Endothelial cell of umbilical vein (primary cell): ENCODE data around the gene PLXNA4. TPM values are rescaled to one million over a fixed set of nuclear protein-coding genes. Genes with fewer than 3 reads are reported as not detected.

Experiments
- BruUV-seq: library from RNA; stranded (reverse); fragments of 400-500 nt; replicated peaks from 2 replicates; lab custom pipeline; 2021; lab: Mats Ljungman, UMichigan
- CTCF ChIA-PET: fragments of 300-600, 350-600 bp; sonication (Branson Sonifier 250); formaldehyde crosslinking; loops from one replicate; lab custom pipeline; 2021; ENCODE audit warnings: antibody characterized with exemption, inconsistent platforms; lab: Charles Lee
- POLR2A ChIA-PET: fragments of 300-600, 350-600 bp; sonication (Branson Sonifier 250); formaldehyde crosslinking; loops from one replicate; lab custom pipeline; 2021; ENCODE audit warnings: antibody characterized with exemption, inconsistent platforms; lab: Charles Lee
- DNase-seq: peaks from one replicate; pipeline ENCODE4 v3.0.0-alpha.2; 2011; ENCODE audit warnings: low read depth, low spot score
- FAIRE-seq: peaks from 2 replicates; lab custom pipeline; 2011; peaks lifted over from hg19 to GRCh38; lab: Jason Lieb, UNC
- H2AFZ ChIP-seq: 2 replicates; pipeline ENCODE4 v1.6.0; 2012; ENCODE audit warnings: low read depth, low read length, control low read depth, inconsistent platforms
- H3K27ac ChIP-seq: 2 replicates; pipeline ENCODE4 v1.5.1; 2011; ENCODE audit warnings: low read depth, mild to moderate bottlenecking, control low read depth, low read length, moderate library complexity; ENCODE audit not compliant: insufficient read depth
- H3K27me3 ChIP-seq, 2 experiments: 2 replicates each; pipeline versions ENCODE4 v1.6.0 to v1.6.1; 2011; ENCODE audit warnings: low read length in 2 of 2, mixed read lengths in 1 of 2; ENCODE audit not compliant: control insufficient read depth in 2 of 2, insufficient read depth in 2 of 2
- H3K36me3 ChIP-seq, 2 experiments: 2 replicates in 1 of 2; 3 replicates in 1 of 2; pipeline ENCODE4 v1.5.1; 2011; ENCODE audit warnings: low read length in 2 of 2, mild to moderate bottlenecking in 1 of 2, moderate library complexity in 1 of 2; ENCODE audit not compliant: control insufficient read depth in 2 of 2, insufficient read depth in 2 of 2; ENCODE audit errors: extremely low read depth in 1 of 2
- H3K4me1 ChIP-seq: 3 replicates; pipeline ENCODE4 v1.5.1; 2011; ENCODE audit warnings: mild to moderate bottlenecking, low read length; ENCODE audit not compliant: control insufficient read depth, insufficient read depth; ENCODE audit errors: extremely low read depth
- H3K4me2 ChIP-seq: 2 replicates; pipeline ENCODE4 v1.6.1; 2011; ENCODE audit warnings: low read length, control low read depth, mixed read lengths; ENCODE audit not compliant: insufficient read depth
- H3K4me3 ChIP-seq, 3 experiments: fragments of 200-600 bp in 1 of 3; sonication (generic), shearing (Covaris generic) in 1 of 3; replicated peaks in 1 of 3; 2 replicates each; pipeline ENCODE4 v1.5.1; 2011 to 2016; ENCODE audit warnings: control low read depth in 3 of 3, low read length in 3 of 3, mild to moderate bottlenecking in 2 of 3, inconsistent platforms in 1 of 3, low read depth in 1 of 3, moderate library complexity in 1 of 3; ENCODE audit not compliant: insufficient read depth in 1 of 3
- H3K79me2 ChIP-seq: 2 replicates; pipeline ENCODE4 v1.6.0; 2012; ENCODE audit warnings: low read length, inconsistent platforms; ENCODE audit not compliant: control insufficient read depth, insufficient read depth
- H3K9ac ChIP-seq: replicated peaks from 2 replicates; pipeline ENCODE3; 2011; ENCODE audit warnings: low read length, control low read depth; ENCODE audit not compliant: insufficient read depth; ENCODE audit errors: extremely low read depth
- H3K9me1 ChIP-seq: replicated peaks from 3 replicates; pipeline ENCODE4 v1.6.0; 2011; ENCODE audit warnings: mild to moderate bottlenecking, low read length; ENCODE audit not compliant: control insufficient read depth, insufficient read depth; ENCODE audit errors: extremely low read depth
- H3K9me3 ChIP-seq: replicated peaks from 2 replicates; pipeline ENCODE4 v1.5.1; 2012; ENCODE audit warnings: low read length, inconsistent platforms; ENCODE audit not compliant: control insufficient read depth, insufficient read depth
- H4K20me1 ChIP-seq: replicated peaks from 2 replicates; pipeline ENCODE3; 2011; ENCODE audit warnings: mild to moderate bottlenecking, low read length; ENCODE audit not compliant: control insufficient read depth, insufficient read depth; ENCODE audit errors: extremely low read depth
- CTCF ChIP-seq, 2 donors: IDR thresholded peaks; 1 replicate in 1 of 2; 2 replicates in 1 of 2; pipeline ENCODE4 v1.5.1; 2011; ENCODE audit warnings: low read length in 2 of 2, mild to moderate bottlenecking in 2 of 2, moderate library complexity in 2 of 2, control low read depth in 1 of 2, inconsistent platforms in 1 of 2, low read depth in 1 of 2; ENCODE audit not compliant: insufficient read depth in 1 of 2; ENCODE audit errors: extremely low read depth in 1 of 2
- EZH2 ChIP-seq: IDR thresholded peaks from 2 replicates; pipeline ENCODE4 v1.6.1; 2012; ENCODE audit warnings: borderline replicate concordance, low read depth, mild to moderate bottlenecking, moderate library complexity, low read length, inconsistent platforms; ENCODE audit not compliant: severe bottlenecking
- FOS ChIP-seq: IDR thresholded peaks from 2 replicates; pipeline ENCODE4 v1.6.1; 2011; ENCODE audit warnings: mild to moderate bottlenecking, low read length, moderate library complexity, borderline replicate concordance; ENCODE audit not compliant: insufficient read depth
- GATA2 ChIP-seq: IDR thresholded peaks from 2 replicates; pipeline ENCODE4 v1.7.0; 2011; ENCODE audit warnings: low read depth, mild to moderate bottlenecking, moderate library complexity, mixed read lengths, low read length; ENCODE audit not compliant: insufficient read length, insufficient read depth
- MAX ChIP-seq: IDR thresholded peaks from 2 replicates; pipeline ENCODE4 v1.6.1; 2011; ENCODE audit not compliant: insufficient read depth, insufficient read length
- POLR2AphosphoS5 ChIP-seq: IDR thresholded peaks from 2 replicates; pipeline ENCODE4 v1.6.1; 2012; ENCODE audit warnings: low read depth, mild to moderate bottlenecking, control low read depth, low read length, moderate library complexity; ENCODE audit not compliant: insufficient read depth
- dilution Hi-C: fragments of 300-500 bp; cut with MboI; formaldehyde crosslinking; loops from one replicate; pipeline ENCODE4 v1.15.0; 2019; ENCODE audit warnings: low sequenced_read_pairs; ENCODE audit not compliant: extremely low pct_ligation_motif_present
- intact Hi-C: fragments of 100-400 bp; cut with micrococcal nuclease; formaldehyde crosslinking; loops from one replicate; pipeline ENCODE4 v1.10.0; 2022
- polyA plus RNA-seq, 4 experiments: library from polyadenylated mRNA; depleted of rRNA in 3 of 4; stranded (reverse) in 3 of 4; unstranded in 1 of 4; fragments of >200 nt; gene quantifications; 2 replicates each; pipeline versions ENCODE4 v1.2.1 to v1.2.3, GENCODE V29; 2011 to 2012; ENCODE audit warnings: missing spikeins in 1 of 4
- total RNA-seq: library from RNA; stranded (reverse); gene quantifications from 2 replicates; pipeline ENCODE4 v1.2.3, GENCODE V29; 2021

PLXNA4 gene
- total and polyA plus RNA-seq, 2 donors (not counting 3 experiments of a cell fraction or from before 2014, with no cell fraction given) = 12.1 to 20.4 TPM

GRCh38 chr7:132187869-132188789 lies 388.1 kb downstream of the PLXNA4 start:
- DNase-seq (no peak), FAIRE-seq (no peak)
- no peaks in the 10 kb centered on the region for H4K20me1 ChIP-seq
- H3K9me1 ChIP-seq = no peaks in the 10 kb centered on the region
- dilution Hi-C loops (no loop called here), intact Hi-C loops (no loop called here)
- H3K36me3 ChIP-seq = peaks cover 0 to 3% of the 10 kb centered on the region in 2 experiments
- H3K4me1 ChIP-seq = no peaks in the 10 kb centered on the region
- H3K27ac ChIP-seq = no peak overlapping the region
- H3K4me2 ChIP-seq = no peak overlapping the region
- H3K9ac ChIP-seq = no peak overlapping the region
- H3K9me3 ChIP-seq = peaks cover 2% of the 10 kb centered on the region
- TF ChIP-seq FOS (no peak), GATA2 (no peak), POLR2AphosphoS5 (no peak), CTCF (IDR thresholded peaks at IDR 0.05; ENCODE audit: extremely low read depth in 1 of 2, insufficient read depth in 1 of 2, low read depth in 1 of 2, low read length in 2 of 2) (no peak), EZH2 (no peak), MAX (no peak)
- ChIA-PET CTCF (no interaction called here), POLR2A (no interaction called here)
- H3K4me3 ChIP-seq = no peak overlapping the region
- no peaks in the 10 kb centered on the region for H3K79me2 ChIP-seq
- BruUV-seq = no TSS peak
- H3K27me3 ChIP-seq = no peaks in the 10 kb centered on the region
- no peak overlapping the region for H2AFZ ChIP-seq
